ENCODE measurements around the gene GYPB.
"Not testable (repeated sequence)": the region's sequence is repeated elsewhere in the genome, so short reads cannot be mapped to it uniquely, and the experiment has no call there.

DNA sequence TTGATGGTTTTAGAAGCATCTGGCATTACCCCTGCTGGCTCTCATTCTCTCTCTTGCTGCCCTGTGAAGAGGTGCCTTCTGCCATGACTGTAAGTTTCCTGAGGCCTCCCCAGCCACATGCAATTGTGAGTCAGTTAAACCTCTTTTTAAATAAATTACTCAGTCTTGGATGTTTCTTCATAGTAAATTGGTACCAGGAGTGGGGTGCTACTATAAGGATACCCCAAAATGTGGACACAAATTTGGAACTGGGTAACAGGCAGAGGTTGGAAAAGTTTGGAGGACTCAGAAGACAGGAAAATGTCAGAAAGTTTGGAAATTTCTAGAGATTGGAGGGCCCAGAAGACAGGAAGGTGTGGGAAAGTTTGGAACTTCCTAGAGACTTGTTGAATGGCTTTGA is 42.4 kb upstream of the GYPB start:
- not testable (repeated sequence) for TF ChIP-seq CTCF (IDR thresholded peaks at IDR 0.05; ENCODE audit: control extremely low read depth in 1 of 3, insufficient read depth in 1 of 3, low read depth in 1 of 3, low read length in 3 of 3); POLR2A (IDR thresholded peaks at IDR 0.05; ENCODE audit: control extremely low read depth in 1 of 2, low read depth in 2 of 2, low read length in 2 of 2); SP1 (IDR thresholded peaks at IDR 0.05; ENCODE audit: low read depth, low read length); SRF (IDR thresholded peaks at IDR 0.05; ENCODE audit: low read depth, low read length); POLR2AphosphoS5 (IDR thresholded peaks at IDR 0.05; ENCODE audit: low read depth, low read length); SUZ12 (IDR thresholded peaks at IDR 0.05; ENCODE audit: low read length); EP300 (IDR thresholded peaks at IDR 0.05; ENCODE audit: borderline replicate concordance in 1 of 2, low read depth in 2 of 2, low read length in 2 of 2); ZNF274 (IDR thresholded peaks at IDR 0.05; ENCODE audit: borderline replicate concordance, extremely low read depth, low read length); TAF7 (optimal IDR thresholded peaks at IDR 0.05; ENCODE audit: borderline replicate concordance, low read depth, low read length); RNF2 (IDR thresholded peaks at IDR 0.05; ENCODE audit: borderline replicate concordance, low read depth, low read length, missing control alignments, poor library complexity, severe bottlenecking); EZH2 (IDR thresholded peaks at IDR 0.05; ENCODE audit: low read depth, low read length, severe bottlenecking); MAX (IDR thresholded peaks at IDR 0.05)
- TF ChIP-seq, protein P1, sequence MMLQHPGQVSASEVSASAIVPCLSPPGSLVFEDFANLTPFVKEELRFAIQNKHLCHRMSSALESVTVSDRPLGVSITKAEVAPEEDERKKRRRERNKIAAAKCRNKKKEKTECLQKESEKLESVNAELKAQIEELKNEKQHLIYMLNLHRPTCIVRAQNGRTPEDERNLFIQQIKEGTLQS (IDR thresholded peaks at IDR 0.05; ENCODE audit: insufficient read depth, low read depth, low read length) = not testable (repeated sequence)

All from H1 (cell line).